Heart left ventricle (tissue), 16 donors: ENCODE measurements around the gene ACYP1. TPM values are rescaled to one million over a fixed set of nuclear protein-coding genes. Genes with fewer than 3 reads are reported as not detected.

Source experiments
- ATAC-seq, 4 donors: fragments of 200-7000 bp; cut with Tn5 transposase; one replicate each; pipeline ENCODE4 v1.9.1; 2020 to 2022; ENCODE audit warnings: moderate library complexity in 4 of 4, mild to moderate bottlenecking in 3 of 4, moderate number of reproducible peaks in 1 of 4
- DNase-seq, 5 donors: peaks; one replicate each; pipeline ENCODE4 v3.0.0-alpha.2; 2020
- H3K27ac ChIP-seq, 12 donors: fragments of 200-600 bp; sonication (generic) in 4 of 12; one replicate each; pipeline versions ENCODE4 v1.5.0 to v1.8.0; 2016 to 2022; ENCODE audit warnings: mild to moderate bottlenecking in 2 of 12
- H3K27me3 ChIP-seq, 9 donors: fragments of 200-600 bp; sonication (generic) in 2 of 9; one replicate each; pipeline versions ENCODE4 v1.5.1 to v1.8.0; 2016 to 2022; ENCODE audit warnings: mild to moderate bottlenecking in 3 of 9
- H3K36me3 ChIP-seq, 9 donors: fragments of 200-600 bp; sonication (generic) in 2 of 9; one replicate each; pipeline versions ENCODE4 v1.5.0 to v1.8.0; 2018 to 2022; ENCODE audit warnings: mild to moderate bottlenecking in 2 of 9
- H3K4me1 ChIP-seq, 12 donors: fragments of 200-600 bp; sonication (generic) in 4 of 12; one replicate each; pipeline versions ENCODE4 v1.5.0 to v1.8.0; 2016 to 2022; ENCODE audit warnings: mild to moderate bottlenecking in 3 of 12
- H3K4me3 ChIP-seq, 12 donors: fragments of 200-600 bp; sonication (generic) in 4 of 12; one replicate each; pipeline versions ENCODE4 v1.5.0 to v1.8.0; 2017 to 2022; ENCODE audit warnings: mild to moderate bottlenecking in 9 of 12, moderate library complexity in 4 of 12
- H3K9me3 ChIP-seq, 12 donors: fragments of 200-600 bp; sonication (generic) in 4 of 12; one replicate each; pipeline versions ENCODE4 v1.5.0 to v1.8.0; 2016 to 2022; ENCODE audit warnings: mild to moderate bottlenecking in 1 of 12
- POLR2A ChIP-seq, 2 donors: fragments of 450-650 bp; IDR thresholded peaks; one replicate each; pipeline ENCODE4 v1.6.1; 2017; ENCODE audit warnings: antibody characterized with exemption in 2 of 2, mild to moderate bottlenecking in 2 of 2, moderate library complexity in 2 of 2
- WGBS, 4 donors: extraction: QIAGEN DNeasy Blood & Tissue Kit in 2 of 4; methylation state at CpG; one replicate each; pipeline versions ENCODE4 v1.1.5 to v1.1.7; 2013 to 2018; 5-methylcytosine and 5-hydroxymethylcytosine counted together
- intact Hi-C, 10 donors: fragments of 100-400 bp; cut with DNase I; formaldehyde crosslinking; loops; one replicate each; pipeline versions ENCODE4 v1.11.1 to v1.14.2; 2022
- polyA plus RNA-seq, 2 donors: library from polyadenylated mRNA; stranded (reverse); fragments of 200-250 nt; gene quantifications; one replicate each; pipeline ENCODE4 v1.2.3, GENCODE V29; 2013
- total RNA-seq, 9 donors: library from RNA; depleted of rRNA in 2 of 9; stranded (reverse); fragments of >200 nt in 2 of 9; fragmentation: NEBNext Ultra II Directional in 3 of 9; extraction: Animal tissue kit (Norgen Biotek cat#: 25700) in 3 of 9; gene quantifications; one replicate each; pipeline versions ENCODE4 v1.1.0 to v1.2.4, GENCODE V29; 2016 to 2023
- TF ChIP-seq, protein P1 (sequence below), 12 donors: fragments of 200-600 bp; sonication (generic) in 4 of 12; IDR thresholded peaks; one replicate each; pipeline versions ENCODE4 v1.5.0 to v1.8.0; 2018 to 2022; ENCODE audit warnings: antibody characterized with exemption in 12 of 12, mild to moderate bottlenecking in 5 of 12
- donor health status: ischemic (EF 13 %, LVEDD 7.1; RV severe dilation, severe dysfunction).
- donor health status: healthy with polysubstance abuse.
- donor health status: DM: no; HTN: yes; CAD: no.
- donor health status: DM: no; HTN: no; CAD: no.
- donor health status: ischemic (EF 25% LVEDD 6.9; RV normal size, moderate dysfunction).
- donor health status: ischemic (EF 25% LVEDD 5.7; RV mildly dilated, moderate dysfunction).
- donor health status: healthy.
- donor health status: DM: yes; HTN: yes; CAD: no.
- donor health status: ischemic (EF 35%, LVEDD 5.7; RV mildly dilated, moderate dysfunction).
- donor health status: nonischemic (EF 11% LVEDD 7.7; RV severe dilation, severe dysfunction).
- donor health status: DM: yes; HTN: yes; CAD: no.
- donor health status: PGD.
- donor health status: ischemic (EF 29% LVEDD 5.4; RV normal size, mild dysfunction).
- donor health status: nonischemic (EF 23%, LVEDD 6.1; RV moderate dilation, normal function).

Gene ACYP1
- total and polyA plus RNA-seq, 11 donors: 6.7 to 20.0 (median 11.4) TPM

DNA sequence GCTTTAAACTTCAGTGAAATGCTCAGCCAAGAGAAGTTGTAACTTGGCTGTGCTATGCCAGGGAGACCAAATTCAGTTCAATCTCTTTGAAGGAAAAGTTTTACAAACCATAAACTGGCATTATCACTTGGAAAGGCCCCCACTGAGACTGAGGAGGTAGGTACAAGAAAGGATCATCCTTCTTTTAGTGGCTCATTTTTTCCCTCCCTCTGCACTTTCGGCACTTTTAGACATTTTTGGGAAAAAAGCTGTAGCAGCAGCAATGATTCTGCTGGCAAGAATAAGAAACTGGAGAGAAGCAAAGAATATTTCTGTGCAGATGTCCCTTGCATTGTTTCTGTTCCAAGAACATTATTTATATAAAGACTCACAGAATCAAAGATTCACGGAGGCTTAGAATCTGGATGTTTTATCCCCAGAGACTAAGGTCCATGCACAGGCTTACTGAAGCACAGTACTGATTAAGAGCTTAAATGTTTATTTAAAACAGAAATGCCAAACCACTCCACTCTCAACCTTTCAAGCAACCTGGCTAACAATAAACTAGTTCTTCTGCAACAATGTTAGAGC lies 17.9 kb upstream of the ACYP1 start:
- H3K9me3 ChIP-seq: no peaks in the 10 kb centered on the region
- 74 to 76% (median 75%) methylated on average over 2 of the region's 2 CpGs for WGBS, 4 donors

DNA sequence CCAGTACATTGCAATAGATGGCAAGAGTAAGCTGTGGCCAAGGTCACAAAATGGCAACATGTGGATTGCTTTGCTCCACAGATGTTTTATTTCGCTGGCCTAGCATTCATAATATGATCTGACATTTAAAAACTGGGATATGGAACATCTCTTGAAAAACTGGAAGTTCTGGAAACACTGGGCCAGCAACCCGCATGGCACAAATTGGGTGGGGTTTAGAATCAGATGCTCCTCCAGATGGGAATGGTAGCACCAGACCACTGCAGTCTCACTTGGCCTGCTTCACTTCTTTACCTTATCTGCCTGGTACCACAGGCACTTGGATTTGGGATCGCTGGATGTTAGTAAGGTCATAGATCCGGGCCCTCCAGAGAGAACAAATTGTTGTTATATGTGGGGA lies 15.7 kb upstream of the ACYP1 start:
- 44 to 66% (median 55%) methylated on average over 4 of the region's 4 CpGs for WGBS, 4 donors
- no peak for TF ChIP-seq POLR2A (IDR thresholded peaks at IDR 0.05)
- TF ChIP-seq, protein P1, sequence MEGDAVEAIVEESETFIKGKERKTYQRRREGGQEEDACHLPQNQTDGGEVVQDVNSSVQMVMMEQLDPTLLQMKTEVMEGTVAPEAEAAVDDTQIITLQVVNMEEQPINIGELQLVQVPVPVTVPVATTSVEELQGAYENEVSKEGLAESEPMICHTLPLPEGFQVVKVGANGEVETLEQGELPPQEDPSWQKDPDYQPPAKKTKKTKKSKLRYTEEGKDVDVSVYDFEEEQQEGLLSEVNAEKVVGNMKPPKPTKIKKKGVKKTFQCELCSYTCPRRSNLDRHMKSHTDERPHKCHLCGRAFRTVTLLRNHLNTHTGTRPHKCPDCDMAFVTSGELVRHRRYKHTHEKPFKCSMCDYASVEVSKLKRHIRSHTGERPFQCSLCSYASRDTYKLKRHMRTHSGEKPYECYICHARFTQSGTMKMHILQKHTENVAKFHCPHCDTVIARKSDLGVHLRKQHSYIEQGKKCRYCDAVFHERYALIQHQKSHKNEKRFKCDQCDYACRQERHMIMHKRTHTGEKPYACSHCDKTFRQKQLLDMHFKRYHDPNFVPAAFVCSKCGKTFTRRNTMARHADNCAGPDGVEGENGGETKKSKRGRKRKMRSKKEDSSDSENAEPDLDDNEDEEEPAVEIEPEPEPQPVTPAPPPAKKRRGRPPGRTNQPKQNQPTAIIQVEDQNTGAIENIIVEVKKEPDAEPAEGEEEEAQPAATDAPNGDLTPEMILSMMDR (IDR thresholded peaks at IDR 0.05): no peak
- Histone ChIP-seq H3K27me3 (no peaks in the 10 kb centered on the region), H3K27ac (no peak overlapping the region), H3K9me3 (no peaks in the 10 kb centered on the region), H3K4me3 (no peak overlapping the region), H3K4me1 (peaks cover 0 to 16% (median 2%) of the 10 kb centered on the region in 12 donors), H3K36me3 (peaks cover 0 to 51% (median 30%) of the 10 kb centered on the region in 9 donors)
- no peak for ATAC-seq
- no peak for DNase-seq
- intact Hi-C loops: no loop called here

More for the DNA sequence above, 17.9 kb upstream of the ACYP1 start:
- intact Hi-C loops: loop anchor here in 4 of 10 donors (5.0 to 10.0 kb wide), 2 partner anchors 134 to 137 kb away; no protein-coding TSS in a partner anchor
- peak overlapping the region in 4 of 12 donors; percentile 1 to 45 (median 14) for H3K27ac ChIP-seq
- no peak overlapping the region for H3K4me3 ChIP-seq
- peaks cover 0 to 16% (median 2%) of the 10 kb centered on the region in 12 donors for H3K4me1 ChIP-seq
- no peaks in the 10 kb centered on the region for H3K27me3 ChIP-seq
- ATAC-seq (no peak), DNase-seq (no peak)
- no peak for TF ChIP-seq POLR2A (IDR thresholded peaks at IDR 0.05)
- TF ChIP-seq, protein P1 (IDR thresholded peaks at IDR 0.05): no peak
- peaks cover 0 to 69% (median 52%) of the 10 kb centered on the region in 9 donors for H3K36me3 ChIP-seq

DNA sequence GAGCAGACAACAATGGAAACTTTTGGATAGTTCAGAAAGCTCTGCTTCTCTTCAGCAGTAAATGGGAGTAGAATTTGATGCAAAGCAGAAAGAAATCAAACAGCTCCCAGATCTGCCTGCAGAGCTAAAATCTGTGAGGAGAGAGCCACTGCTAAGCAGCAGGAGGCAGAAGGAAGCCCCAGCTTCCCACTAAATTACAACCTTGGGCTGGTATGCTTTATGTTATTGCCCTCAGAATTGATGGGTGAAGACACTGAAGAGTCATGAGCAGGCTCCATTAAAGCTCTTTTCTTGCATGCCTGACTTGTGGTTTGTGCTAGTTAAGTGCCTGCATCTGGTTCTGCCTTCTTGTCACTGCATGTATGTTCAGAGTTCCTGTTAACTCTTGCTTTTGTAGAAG lies 14.0 kb upstream of the ACYP1 start:
- TF ChIP-seq, protein P1 (IDR thresholded peaks at IDR 0.05): no peak
- no peak for TF ChIP-seq POLR2A (IDR thresholded peaks at IDR 0.05)
- no peak for DNase-seq
- Histone ChIP-seq H3K27ac (peak overlapping the region in 1 of 12 donors; percentile 18), H3K27me3 (no peaks in the 10 kb centered on the region), H3K9me3 (no peaks in the 10 kb centered on the region), H3K4me3 (no peak overlapping the region), H3K36me3 (peaks cover 0 to 34% (median 15%) of the 10 kb centered on the region in 9 donors), H3K4me1 (peaks cover 0 to 18% (median 6%) of the 10 kb centered on the region in 12 donors)
- no peak for ATAC-seq
- intact Hi-C loops: no loop called here

DNA sequence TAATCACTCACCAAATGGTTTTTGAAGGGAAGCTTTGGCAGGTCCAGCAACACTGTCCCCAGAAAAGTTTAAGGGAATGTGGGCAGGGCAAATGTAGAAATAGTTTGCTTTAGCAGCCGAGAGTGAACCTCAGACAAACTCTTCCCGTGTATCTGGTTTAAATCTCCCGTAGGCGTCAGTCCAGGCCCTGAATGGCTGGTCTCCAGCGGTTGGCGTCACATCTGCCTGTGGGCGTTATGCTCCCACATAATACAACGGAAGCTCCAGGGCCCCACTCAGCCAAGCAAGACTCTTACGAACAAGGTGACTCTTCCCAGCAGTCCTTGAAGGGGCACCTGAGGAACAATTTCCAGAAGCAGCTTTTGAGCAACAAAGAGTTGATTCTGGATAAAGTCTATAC lies 6.6 kb upstream of the ACYP1 start:
- TF ChIP-seq POLR2A (IDR thresholded peaks at IDR 0.05): no peak
- TF ChIP-seq, protein P1 (IDR thresholded peaks at IDR 0.05): no peak
- no peak for ATAC-seq
- DNase-seq: no peak
- Histone ChIP-seq H3K27ac (peak overlapping the region in 9 of 12 donors; percentile 83 to 97 (median 94)), H3K4me1 (peaks cover 0 to 56% (median 26%) of the 10 kb centered on the region in 12 donors), H3K27me3 (no peaks in the 10 kb centered on the region), H3K9me3 (no peaks in the 10 kb centered on the region), H3K36me3 (no peaks in the 10 kb centered on the region), H3K4me3 (peak overlapping the region in 7 of 12 donors; percentile 50 to 68 (median 61))
- 70 to 79% (median 74%) methylated on average over 9 of the region's 9 CpGs for WGBS, 4 donors
- intact Hi-C loops: loop anchor here in 1 of 10 donors (5.0 kb wide), 1 partner anchor 63 kb away; no protein-coding TSS in a partner anchor
